ENCODE data around the gene LGALS1.
"Not testable (repeated sequence)": the region's sequence is repeated elsewhere in the genome, so short reads cannot be mapped to it uniquely, and the experiment has no call there.

Gene LGALS1

DNA sequence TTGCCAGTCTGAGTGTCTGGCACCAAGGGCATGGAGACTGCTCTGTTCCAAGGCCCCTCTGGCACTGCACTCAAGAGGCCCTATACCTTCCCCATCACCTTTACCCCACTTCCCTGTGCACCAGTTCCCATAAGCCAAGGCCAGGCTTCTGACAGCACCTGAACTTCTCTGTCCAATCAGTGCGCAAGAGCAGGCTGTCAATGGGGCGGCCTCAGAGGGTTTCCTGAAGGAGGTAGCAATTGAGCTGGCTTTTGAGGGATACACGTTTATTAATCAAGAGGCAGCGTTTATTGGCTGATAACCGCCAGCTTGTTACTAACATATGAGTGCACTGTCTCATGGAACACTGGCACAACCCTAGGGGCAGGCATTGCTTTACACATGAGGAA, 33.9 kb upstream of the LGALS1 start:
- no peaks in the 10 kb centered on the region for H3K9me3 ChIP-seq (ENCODE audit: control insufficient read depth, insufficient read depth, low read length)
- no peaks in the 10 kb centered on the region for H3K27me3 ChIP-seq (ENCODE audit: control insufficient read depth, insufficient read depth, low read length)
- peaks cover 11% of the 10 kb centered on the region for H3K4me1 ChIP-seq (ENCODE audit: control insufficient read depth, insufficient read depth, low read length)
- no peak overlapping the region for H3K9ac ChIP-seq (ENCODE audit: low read depth, low read length)
- H3K4me3 ChIP-seq (ENCODE audit: low read depth, low read length), result no peak overlapping the region
- peaks cover 29% of the 10 kb centered on the region for H3K36me3 ChIP-seq (ENCODE audit: control insufficient read depth, insufficient read depth, low read length)

- H3K27me3 ChIP-seq (ENCODE audit: control insufficient read depth, insufficient read depth, low read length), result no peaks in the 10 kb centered on the region
- peaks cover 6% of the 10 kb centered on the region for H3K4me1 ChIP-seq (ENCODE audit: control insufficient read depth, insufficient read depth, low read length)
- peaks cover 41% of the 10 kb centered on the region for H3K36me3 ChIP-seq (ENCODE audit: control insufficient read depth, insufficient read depth, low read length)
- H3K4me3 ChIP-seq (ENCODE audit: low read depth, low read length), result no peak overlapping the region
- no peak overlapping the region for H3K9ac ChIP-seq (ENCODE audit: low read depth, low read length)
- no peaks in the 10 kb centered on the region for H3K9me3 ChIP-seq (ENCODE audit: control insufficient read depth, insufficient read depth, low read length)
These were observed 32.1 kb upstream of the LGALS1 start for GRCh38 chr22:37643225-37643847.

DNA sequence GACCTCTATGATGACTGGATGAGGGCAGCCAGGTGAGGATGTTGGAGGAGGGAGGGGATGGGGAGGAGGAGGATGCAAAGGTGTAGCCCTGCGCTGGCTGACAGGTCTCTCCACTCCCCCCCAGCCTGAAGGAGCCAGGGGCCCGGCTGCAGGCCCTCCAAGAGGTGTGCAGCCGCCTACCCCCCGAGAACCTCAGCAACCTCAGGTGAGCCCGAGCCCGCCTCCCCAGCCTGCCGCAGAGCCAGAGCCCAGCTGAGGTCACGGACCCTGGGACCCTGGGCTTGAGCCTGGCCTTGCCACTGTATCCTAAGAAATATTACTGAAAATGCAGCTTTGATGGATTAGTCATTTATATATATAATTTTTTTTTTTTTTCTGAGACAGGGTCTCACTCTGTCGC, 28.1 kb upstream of the LGALS1 start:
- H3K4me1 ChIP-seq (ENCODE audit: control insufficient read depth, insufficient read depth, low read length), result no peaks in the 10 kb centered on the region
- no peaks in the 10 kb centered on the region for H3K27me3 ChIP-seq (ENCODE audit: control insufficient read depth, insufficient read depth, low read length)
- no peak overlapping the region for H3K9ac ChIP-seq (ENCODE audit: low read depth, low read length)
- no peaks in the 10 kb centered on the region for H3K9me3 ChIP-seq (ENCODE audit: control insufficient read depth, insufficient read depth, low read length)
- no peak overlapping the region for H3K4me3 ChIP-seq (ENCODE audit: low read depth, low read length)
- peaks cover 60% of the 10 kb centered on the region for H3K36me3 ChIP-seq (ENCODE audit: control insufficient read depth, insufficient read depth, low read length)

- H3K36me3 ChIP-seq (ENCODE audit: control insufficient read depth, insufficient read depth, low read length), result peaks cover 60% of the 10 kb centered on the region
- H3K9ac ChIP-seq (ENCODE audit: low read depth, low read length), result no peak overlapping the region
- no peak overlapping the region for H3K4me3 ChIP-seq (ENCODE audit: low read depth, low read length)
- H3K9me3 ChIP-seq (ENCODE audit: control insufficient read depth, insufficient read depth, low read length), result no peaks in the 10 kb centered on the region
- no peaks in the 10 kb centered on the region for H3K27me3 ChIP-seq (ENCODE audit: control insufficient read depth, insufficient read depth, low read length)
- no peaks in the 10 kb centered on the region for H3K4me1 ChIP-seq (ENCODE audit: control insufficient read depth, insufficient read depth, low read length)
These were observed 27.5 kb upstream of the LGALS1 start for GRCh38 chr22:37647928-37648327.

GRCh38 chr22:37650463-37651136, 24.8 kb upstream of the LGALS1 start:
- H3K4me1 ChIP-seq (ENCODE audit: control insufficient read depth, insufficient read depth, low read length), result no peaks in the 10 kb centered on the region
- H3K27me3 ChIP-seq (ENCODE audit: control insufficient read depth, insufficient read depth, low read length), result no peaks in the 10 kb centered on the region
- peaks cover 52% of the 10 kb centered on the region for H3K36me3 ChIP-seq (ENCODE audit: control insufficient read depth, insufficient read depth, low read length)
- H3K9me3 ChIP-seq (ENCODE audit: control insufficient read depth, insufficient read depth, low read length), result no peaks in the 10 kb centered on the region
- H3K4me3 ChIP-seq (ENCODE audit: low read depth, low read length), result no peak overlapping the region
- no peak overlapping the region for H3K9ac ChIP-seq (ENCODE audit: low read depth, low read length)

GRCh38 chr22:37654563-37655251, 20.7 kb upstream of the LGALS1 start:
- Histone ChIP-seq H3K9ac (ENCODE audit: low read depth, low read length) (no peak overlapping the region), H3K27me3 (ENCODE audit: control insufficient read depth, insufficient read depth, low read length) (no peaks in the 10 kb centered on the region), H3K4me3 (ENCODE audit: low read depth, low read length) (no peak overlapping the region), H3K36me3 (ENCODE audit: control insufficient read depth, insufficient read depth, low read length) (peaks cover 26% of the 10 kb centered on the region), H3K4me1 (ENCODE audit: control insufficient read depth, insufficient read depth, low read length) (no peaks in the 10 kb centered on the region), H3K9me3 (ENCODE audit: control insufficient read depth, insufficient read depth, low read length) (no peaks in the 10 kb centered on the region)

- Histone ChIP-seq H3K4me1 (ENCODE audit: control insufficient read depth, insufficient read depth, low read length) (no peaks in the 10 kb centered on the region), H3K9ac (ENCODE audit: low read depth, low read length) (no peak overlapping the region), H3K36me3 (ENCODE audit: control insufficient read depth, insufficient read depth, low read length) (peaks cover 21% of the 10 kb centered on the region), H3K27me3 (ENCODE audit: control insufficient read depth, insufficient read depth, low read length) (no peaks in the 10 kb centered on the region), H3K4me3 (ENCODE audit: low read depth, low read length) (no peak overlapping the region), H3K9me3 (ENCODE audit: control insufficient read depth, insufficient read depth, low read length) (no peaks in the 10 kb centered on the region)
These were observed 20.2 kb upstream of the LGALS1 start for GRCh38 chr22:37655252-37655563.

- H3K27me3 ChIP-seq (ENCODE audit: control insufficient read depth, insufficient read depth, low read length); H3K9ac ChIP-seq (ENCODE audit: low read depth, low read length); H3K4me1 ChIP-seq (ENCODE audit: control insufficient read depth, insufficient read depth, low read length); H3K4me3 ChIP-seq (ENCODE audit: low read depth, low read length); H3K9me3 ChIP-seq (ENCODE audit: control insufficient read depth, insufficient read depth, low read length): not testable (repeated sequence)
- H3K36me3 ChIP-seq (ENCODE audit: control insufficient read depth, insufficient read depth, low read length), result peaks cover 18% of the 10 kb centered on the region
These were observed 18.9 kb upstream of the LGALS1 start for GRCh38 chr22:37656583-37656982.

DNA sequence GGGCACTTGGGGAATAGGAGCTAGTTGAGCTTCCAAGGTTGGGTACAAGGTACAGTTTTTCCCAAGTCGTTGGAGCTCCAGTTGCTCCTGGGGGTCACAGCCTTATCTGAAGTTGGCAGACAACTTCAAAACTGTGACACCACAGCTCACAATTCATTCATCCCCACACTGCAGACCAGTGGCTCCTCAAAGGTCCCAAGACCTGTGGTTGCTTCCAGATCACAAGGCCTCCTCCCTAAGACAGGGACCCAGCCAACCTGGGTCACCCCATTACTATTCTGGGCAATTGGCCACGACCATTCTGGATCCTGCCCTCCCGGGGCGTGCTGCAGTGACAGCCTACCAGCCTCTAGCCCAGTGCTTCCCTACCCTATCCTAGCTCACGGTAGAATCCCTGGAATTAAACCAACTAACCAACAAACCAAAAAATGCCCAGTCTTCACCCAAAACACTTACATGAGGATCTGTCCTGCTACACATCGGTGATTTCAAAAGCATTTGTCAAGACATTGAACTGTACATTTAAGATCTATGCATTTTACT, 17.8 kb upstream of the LGALS1 start:
- H3K27me3 ChIP-seq (ENCODE audit: control insufficient read depth, insufficient read depth, low read length), result no peaks in the 10 kb centered on the region
- H3K4me1 ChIP-seq (ENCODE audit: control insufficient read depth, insufficient read depth, low read length), result peaks cover 2% of the 10 kb centered on the region
- peaks cover 14% of the 10 kb centered on the region for H3K36me3 ChIP-seq (ENCODE audit: control insufficient read depth, insufficient read depth, low read length)
- H3K9ac ChIP-seq (ENCODE audit: low read depth, low read length), result no peak overlapping the region
- H3K4me3 ChIP-seq (ENCODE audit: low read depth, low read length), result peak overlapping the region; percentile 66
- H3K9me3 ChIP-seq (ENCODE audit: control insufficient read depth, insufficient read depth, low read length), result no peaks in the 10 kb centered on the region

DNA sequence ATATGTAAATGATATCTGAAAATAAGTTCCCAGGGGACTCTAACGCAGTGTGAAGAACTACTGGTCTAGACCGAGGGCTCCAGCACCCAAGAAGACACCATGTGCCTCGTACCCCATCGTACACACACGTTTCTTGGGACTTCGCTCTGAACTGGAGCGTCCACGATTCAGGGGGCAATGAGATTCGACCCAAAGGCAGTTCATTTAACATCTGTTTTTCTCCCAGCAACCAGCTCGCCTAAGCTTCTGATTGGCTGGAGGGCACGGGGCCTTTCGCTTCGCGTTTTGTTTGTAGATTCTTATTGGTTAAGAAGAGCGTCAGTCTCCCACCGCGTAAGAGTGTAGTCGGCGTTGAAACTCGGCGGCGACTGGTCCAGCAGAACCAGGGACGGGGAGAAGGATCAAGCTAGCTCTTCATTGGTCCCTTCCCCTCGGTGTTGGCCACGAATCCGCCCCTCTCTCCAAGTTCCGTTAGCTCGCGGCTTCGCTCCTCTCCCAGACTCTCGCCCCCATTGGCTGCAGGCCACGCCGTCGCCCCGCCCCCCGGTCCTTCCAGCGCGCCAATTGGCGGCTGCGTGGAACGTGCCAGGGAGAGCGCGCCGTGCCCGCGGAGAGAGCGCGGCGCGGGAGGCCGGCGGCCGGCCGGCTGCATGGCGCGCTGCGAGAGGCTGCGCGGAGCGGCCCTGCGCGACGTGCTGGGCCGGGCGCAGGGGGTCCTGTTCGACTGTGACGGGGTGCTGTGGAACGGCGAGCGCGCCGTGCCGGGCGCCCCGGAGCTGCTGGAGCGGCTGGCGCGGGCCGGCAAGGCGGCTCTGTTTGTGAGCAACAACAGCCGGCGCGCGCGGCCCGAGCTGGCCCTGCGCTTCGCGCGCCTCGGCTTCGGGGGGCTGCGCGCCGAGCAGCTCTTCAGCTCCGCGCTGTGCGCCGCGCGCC, 17.0 kb upstream of the LGALS1 start, which contains the start of gene PDXP:
Gene PDXP, plus strand, starts transcription at position 591 of the 933 bp plus-strand sequence. Its CDS starts 60 bp downstream, at position 651.
- Histone ChIP-seq H3K36me3 (ENCODE audit: control insufficient read depth, insufficient read depth, low read length) (peaks cover 8% of the 10 kb centered on the region), H3K9me3 (ENCODE audit: control insufficient read depth, insufficient read depth, low read length) (no peaks in the 10 kb centered on the region), H3K9ac (ENCODE audit: low read depth, low read length) (peak within 1 kb of the TSS; percentile 9), H3K27me3 (ENCODE audit: control insufficient read depth, insufficient read depth, low read length) (no peaks in the 10 kb centered on the region), H3K4me1 (ENCODE audit: control insufficient read depth, insufficient read depth, low read length) (peaks cover 2% of the 10 kb centered on the region), H3K4me3 (ENCODE audit: low read depth, low read length) (peak within 1 kb of the TSS; percentile 66)
